ENCODE data around the gene SVIL. TPM values are rescaled to one million over a fixed set of nuclear protein-coding genes. Genes with fewer than 3 reads are reported as not detected.
"Not testable (repeated sequence)": the region's sequence is repeated elsewhere in the genome, so short reads cannot be mapped to it uniquely, and the experiment has no call there.

SVIL gene
- total and polyA plus RNA-seq, 2 donors (not counting 1 experiment from before 2014, with no cell fraction given): 17.7 to 94.3 TPM

GRCh38 chr10:29446327-29446726, 188.4 kb downstream of the SVIL start:
- Histone ChIP-seq H2AFZ (ENCODE audit: low read length) (no peak overlapping the region), H3K9ac (ENCODE audit: insufficient read depth, low read length) (no peak overlapping the region), H3K27me3 (ENCODE audit: control insufficient read depth, insufficient read depth, low read length) (no peaks in the 10 kb centered on the region), H3K36me3 (ENCODE audit: control insufficient read depth, insufficient read depth, low read length) (peaks cover 1% of the 10 kb centered on the region), H3K4me2 (ENCODE audit: extremely low read depth, insufficient read depth, low read length) (no peak overlapping the region), H3K4me3 (replicated peaks in 1 of 4; ENCODE audit: control extremely low read depth in 1 of 4, insufficient read depth in 1 of 4, low read depth in 3 of 4, low read length in 4 of 4) (no peak overlapping the region), H3K9me3 (ENCODE audit: control insufficient read depth, insufficient read depth, low read depth, low read length) (no peaks in the 10 kb centered on the region), H3K79me2 (ENCODE audit: control insufficient read depth, insufficient read depth, low read length) (peaks cover under 1% of the 10 kb centered on the region), H3K4me1 (ENCODE audit: control insufficient read depth, extremely low read depth, insufficient read depth, low read length) (no peaks in the 10 kb centered on the region), H4K20me1 (ENCODE audit: control insufficient read depth, extremely low read depth, insufficient read depth, low read length) (no peaks in the 10 kb centered on the region), H3K27ac (ENCODE audit: insufficient read depth, low read length) (no peak overlapping the region)
- no peak for TF ChIP-seq EZH2 (IDR thresholded peaks at IDR 0.05; ENCODE audit: low read length, missing control alignments)
- TF ChIP-seq, protein P1, sequence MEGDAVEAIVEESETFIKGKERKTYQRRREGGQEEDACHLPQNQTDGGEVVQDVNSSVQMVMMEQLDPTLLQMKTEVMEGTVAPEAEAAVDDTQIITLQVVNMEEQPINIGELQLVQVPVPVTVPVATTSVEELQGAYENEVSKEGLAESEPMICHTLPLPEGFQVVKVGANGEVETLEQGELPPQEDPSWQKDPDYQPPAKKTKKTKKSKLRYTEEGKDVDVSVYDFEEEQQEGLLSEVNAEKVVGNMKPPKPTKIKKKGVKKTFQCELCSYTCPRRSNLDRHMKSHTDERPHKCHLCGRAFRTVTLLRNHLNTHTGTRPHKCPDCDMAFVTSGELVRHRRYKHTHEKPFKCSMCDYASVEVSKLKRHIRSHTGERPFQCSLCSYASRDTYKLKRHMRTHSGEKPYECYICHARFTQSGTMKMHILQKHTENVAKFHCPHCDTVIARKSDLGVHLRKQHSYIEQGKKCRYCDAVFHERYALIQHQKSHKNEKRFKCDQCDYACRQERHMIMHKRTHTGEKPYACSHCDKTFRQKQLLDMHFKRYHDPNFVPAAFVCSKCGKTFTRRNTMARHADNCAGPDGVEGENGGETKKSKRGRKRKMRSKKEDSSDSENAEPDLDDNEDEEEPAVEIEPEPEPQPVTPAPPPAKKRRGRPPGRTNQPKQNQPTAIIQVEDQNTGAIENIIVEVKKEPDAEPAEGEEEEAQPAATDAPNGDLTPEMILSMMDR (conservative IDR thresholded peaks at IDR 0.05 in 1 of 2, IDR thresholded peaks at IDR 0.05 in 1 of 2; ENCODE audit: low read depth in 1 of 2, low read length in 2 of 2): no peak
- peak in 1 of 2 donors; percentile 55 for DNase-seq (ENCODE audit: low read depth in 2 of 2)

DNA sequence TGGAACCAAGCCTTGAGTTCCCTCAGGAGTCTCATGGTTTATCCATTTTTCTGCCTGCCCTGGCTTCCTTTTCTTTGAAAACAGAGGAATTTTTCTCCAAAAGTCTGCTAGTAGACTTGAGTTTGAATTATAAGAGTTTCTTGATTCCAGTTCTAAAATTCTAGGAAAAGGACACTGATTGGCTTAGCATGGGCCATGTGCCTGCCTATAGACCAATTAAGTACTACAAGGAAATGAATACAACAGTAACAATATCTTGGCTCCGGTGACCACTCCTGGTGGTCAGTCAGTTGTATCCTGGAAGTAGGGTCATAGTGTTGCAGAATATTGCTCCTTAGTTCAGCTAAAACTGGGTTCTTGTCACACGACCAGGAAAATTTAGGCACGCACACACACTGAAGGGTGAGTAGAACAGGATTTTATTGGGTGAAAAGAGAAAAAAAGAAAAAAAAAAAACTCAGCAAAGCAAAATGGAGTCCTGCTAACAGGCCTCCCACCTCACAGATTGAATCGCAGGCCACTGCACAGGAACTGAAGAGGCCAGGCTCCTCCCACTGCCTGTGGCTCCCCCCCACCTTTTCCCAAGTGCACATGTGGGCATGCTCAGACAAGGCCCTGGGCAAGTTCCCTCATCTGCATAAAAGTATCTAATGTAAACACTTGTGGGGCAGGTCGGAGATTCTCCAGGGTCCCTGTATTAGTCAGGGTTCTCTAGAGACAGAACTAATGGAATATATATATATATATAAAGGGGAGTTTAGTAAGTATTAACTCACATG, 190.8 kb downstream of the SVIL start:
- Histone ChIP-seq H3K36me3 (ENCODE audit: control insufficient read depth, insufficient read depth, low read length) (no peaks in the 10 kb centered on the region), H3K9ac (ENCODE audit: insufficient read depth, low read length) (no peak overlapping the region), H3K4me3 (replicated peaks in 1 of 4; ENCODE audit: control extremely low read depth in 1 of 4, insufficient read depth in 1 of 4, low read depth in 3 of 4, low read length in 4 of 4) (no peak overlapping the region), H3K9me3 (ENCODE audit: control insufficient read depth, insufficient read depth, low read depth, low read length) (no peaks in the 10 kb centered on the region), H3K27ac (ENCODE audit: insufficient read depth, low read length) (no peak overlapping the region), H3K27me3 (ENCODE audit: control insufficient read depth, insufficient read depth, low read length) (no peaks in the 10 kb centered on the region), H2AFZ (ENCODE audit: low read length) (no peak overlapping the region), H3K4me2 (ENCODE audit: extremely low read depth, insufficient read depth, low read length) (no peak overlapping the region), H3K79me2 (ENCODE audit: control insufficient read depth, insufficient read depth, low read length) (peaks cover 10% of the 10 kb centered on the region), H3K4me1 (ENCODE audit: control insufficient read depth, extremely low read depth, insufficient read depth, low read length) (no peaks in the 10 kb centered on the region), H4K20me1 (ENCODE audit: control insufficient read depth, extremely low read depth, insufficient read depth, low read length) (no peaks in the 10 kb centered on the region)
- TF ChIP-seq, protein P1 (conservative IDR thresholded peaks at IDR 0.05 in 1 of 2, IDR thresholded peaks at IDR 0.05 in 1 of 2; ENCODE audit: low read depth in 1 of 2, low read length in 2 of 2): no peak
- TF ChIP-seq EZH2 (IDR thresholded peaks at IDR 0.05; ENCODE audit: low read length, missing control alignments): no peak
- peak; percentile 20 to 39 for DNase-seq (ENCODE audit: low read depth in 2 of 2)

DNA sequence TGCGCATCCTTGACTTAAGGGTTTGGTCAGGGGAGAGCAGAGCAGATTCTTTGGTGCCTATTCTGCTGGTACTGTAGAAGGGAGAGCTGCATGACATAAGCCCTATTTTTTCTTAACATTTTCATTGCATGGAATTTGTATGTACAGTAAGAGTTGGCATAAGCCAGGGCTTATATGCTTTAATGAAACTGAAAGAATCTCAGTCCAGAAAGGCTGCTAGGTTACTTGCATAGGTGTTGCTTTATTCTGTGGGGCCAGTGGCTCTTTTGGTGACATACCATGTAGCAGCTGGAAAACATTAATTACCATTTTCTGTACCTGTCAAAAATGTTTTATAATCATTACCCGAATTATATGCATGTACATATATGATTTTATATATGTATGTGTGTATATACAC, 193.8 kb downstream of the SVIL start:
- H3K9ac ChIP-seq (ENCODE audit: insufficient read depth, low read length): no peak overlapping the region
- no peaks in the 10 kb centered on the region for H3K27me3 ChIP-seq (ENCODE audit: control insufficient read depth, insufficient read depth, low read length)
- no peak overlapping the region for H3K4me2 ChIP-seq (ENCODE audit: extremely low read depth, insufficient read depth, low read length)
- no peak overlapping the region for H3K4me3 ChIP-seq (replicated peaks in 1 of 4; ENCODE audit: control extremely low read depth in 1 of 4, insufficient read depth in 1 of 4, low read depth in 3 of 4, low read length in 4 of 4)
- TF ChIP-seq, protein P1 (conservative IDR thresholded peaks at IDR 0.05 in 1 of 2, IDR thresholded peaks at IDR 0.05 in 1 of 2; ENCODE audit: low read depth in 1 of 2, low read length in 2 of 2): no peak
- TF ChIP-seq EZH2 (IDR thresholded peaks at IDR 0.05; ENCODE audit: low read length, missing control alignments): no peak
- no peaks in the 10 kb centered on the region for H3K36me3 ChIP-seq (ENCODE audit: control insufficient read depth, insufficient read depth, low read length)
- no peaks in the 10 kb centered on the region for H4K20me1 ChIP-seq (ENCODE audit: control insufficient read depth, extremely low read depth, insufficient read depth, low read length)
- DNase-seq (ENCODE audit: low read depth in 2 of 2): no peak
- H3K4me1 ChIP-seq (ENCODE audit: control insufficient read depth, extremely low read depth, insufficient read depth, low read length): no peaks in the 10 kb centered on the region
- no peaks in the 10 kb centered on the region for H3K9me3 ChIP-seq (ENCODE audit: control insufficient read depth, insufficient read depth, low read depth, low read length)
- no peak overlapping the region for H2AFZ ChIP-seq (ENCODE audit: low read length)
- peaks cover 12% of the 10 kb centered on the region for H3K79me2 ChIP-seq (ENCODE audit: control insufficient read depth, insufficient read depth, low read length)
- no peak overlapping the region for H3K27ac ChIP-seq (ENCODE audit: insufficient read depth, low read length)

- H3K9me3 ChIP-seq (ENCODE audit: control insufficient read depth, insufficient read depth, low read depth, low read length); H3K4me3 ChIP-seq (replicated peaks in 1 of 4; ENCODE audit: control extremely low read depth in 1 of 4, insufficient read depth in 1 of 4, low read depth in 3 of 4, low read length in 4 of 4); H3K36me3 ChIP-seq (ENCODE audit: control insufficient read depth, insufficient read depth, low read length); DNase-seq (ENCODE audit: low read depth in 2 of 2); H3K4me1 ChIP-seq (ENCODE audit: control insufficient read depth, extremely low read depth, insufficient read depth, low read length); H3K9ac ChIP-seq (ENCODE audit: insufficient read depth, low read length); H3K27ac ChIP-seq (ENCODE audit: insufficient read depth, low read length); H3K27me3 ChIP-seq (ENCODE audit: control insufficient read depth, insufficient read depth, low read length); H3K4me2 ChIP-seq (ENCODE audit: extremely low read depth, insufficient read depth, low read length); H4K20me1 ChIP-seq (ENCODE audit: control insufficient read depth, extremely low read depth, insufficient read depth, low read length); H2AFZ ChIP-seq (ENCODE audit: low read length): not testable (repeated sequence)
- H3K79me2 ChIP-seq (ENCODE audit: control insufficient read depth, insufficient read depth, low read length): peaks cover 17% of the 10 kb centered on the region
Observed at GRCh38 chr10:29439005-29439404, 195.8 kb downstream of the SVIL start.

Data from fibroblast of lung (primary cell).